Muscle layer of duodenum (tissue), 2 donors: Measurements from ENCODE around the gene VIPR1.

ENCODE experiments used
- H3K27ac ChIP-seq: one replicate; pipeline ENCODE4 v1.7.0; 2013; ENCODE audit warnings: mild to moderate bottlenecking, low read length
- H3K27me3 ChIP-seq: one replicate; pipeline ENCODE4 v1.7.0; 2013; ENCODE audit warnings: low read depth, mild to moderate bottlenecking, control low read depth, low read length
- H3K36me3 ChIP-seq, 2 donors: one replicate each; pipeline ENCODE4 v1.7.0; 2013; ENCODE audit warnings: low read length in 2 of 2, control low read depth in 1 of 2, mild to moderate bottlenecking in 1 of 2; ENCODE audit not compliant: insufficient read depth in 2 of 2, control insufficient read depth in 1 of 2
- H3K4me1 ChIP-seq, 2 donors: one replicate each; pipeline ENCODE4 v1.7.0; 2013; ENCODE audit warnings: low read length in 2 of 2, mild to moderate bottlenecking in 2 of 2, control low read depth in 1 of 2, moderate library complexity in 1 of 2; ENCODE audit not compliant: insufficient read depth in 2 of 2, control insufficient read depth in 1 of 2
- H3K4me3 ChIP-seq, 2 donors: one replicate each; pipeline ENCODE4 v1.7.0; 2013; ENCODE audit warnings: low read length in 2 of 2, low read depth in 1 of 2, mild to moderate bottlenecking in 1 of 2
- H3K9me3 ChIP-seq, 2 donors: one replicate each; pipeline ENCODE4 v1.7.0; 2013; ENCODE audit warnings: low read length in 2 of 2, control low read depth in 1 of 2, mild to moderate bottlenecking in 1 of 2; ENCODE audit not compliant: control insufficient read depth in 1 of 2
- donor health status: healthy.

Gene VIPR1

DNA sequence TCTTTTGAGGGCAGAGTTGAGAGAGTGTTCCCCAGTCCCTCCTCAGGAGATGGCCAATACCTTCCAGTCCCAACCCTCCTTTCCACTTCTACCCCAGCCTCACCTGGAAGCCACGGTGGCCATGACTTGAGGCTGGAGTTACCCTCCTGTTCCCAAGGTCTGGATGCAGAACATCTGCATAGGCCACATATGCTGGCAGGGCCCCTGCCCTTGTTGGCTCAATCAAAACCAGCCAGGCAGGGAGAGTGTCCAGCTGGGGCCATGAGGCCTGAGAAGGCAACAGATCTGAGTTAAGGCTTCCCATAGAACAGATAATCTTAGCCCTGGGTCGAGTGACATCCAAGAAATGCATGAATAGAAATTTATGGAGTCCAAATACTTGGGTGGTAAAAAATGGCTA, 23.6 kb upstream of the VIPR1 start:
- Histone ChIP-seq H3K27me3 (no peaks in the 10 kb centered on the region), H3K4me1 (no peaks in the 10 kb centered on the region), H3K36me3 (no peaks in the 10 kb centered on the region), H3K9me3 (peaks cover 4 to 21% of the 10 kb centered on the region in 2 donors), H3K27ac (no peak overlapping the region), H3K4me3 (no peak overlapping the region)

DNA sequence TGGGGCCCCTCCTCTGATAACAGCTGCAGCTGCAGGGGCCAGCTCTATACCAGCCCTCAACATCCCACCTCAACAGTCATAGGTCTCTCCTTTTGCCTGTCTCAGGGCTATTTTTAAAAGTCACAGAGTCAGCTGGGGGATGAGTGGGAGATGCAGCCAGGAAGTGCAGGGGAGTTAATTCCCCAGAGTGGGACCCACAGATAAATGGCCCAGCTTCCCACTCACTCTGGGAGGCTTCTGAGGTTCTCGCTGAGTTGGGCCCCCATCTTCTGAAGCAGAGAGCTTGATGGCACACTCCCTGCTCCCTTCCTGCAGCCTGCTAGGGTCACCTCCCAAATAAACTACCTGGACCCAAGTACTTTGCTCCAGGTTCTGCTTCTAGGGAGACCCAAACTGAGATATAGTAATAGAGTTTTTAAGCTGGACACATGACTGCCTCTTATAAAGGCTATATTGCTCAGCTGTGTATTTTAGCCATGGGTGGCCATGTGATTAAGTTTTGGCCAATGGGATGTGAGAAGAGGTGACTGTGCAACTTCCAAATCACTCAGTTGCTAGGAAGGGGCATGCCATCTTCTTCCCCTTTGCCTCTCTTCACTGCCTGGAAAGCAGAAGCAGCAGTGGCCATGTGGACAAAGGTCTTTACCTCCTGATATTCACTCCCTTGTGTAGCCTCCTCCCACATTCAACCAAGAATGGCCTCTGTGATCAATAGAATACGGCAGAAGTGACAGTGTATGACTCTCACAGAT, 15.5 kb upstream of the VIPR1 start:
- H3K9me3 ChIP-seq, result peaks cover 0 to under 1% of the 10 kb centered on the region in 2 donors
- no peak overlapping the region for H3K4me3 ChIP-seq
- H3K27me3 ChIP-seq, result no peaks in the 10 kb centered on the region
- H3K27ac ChIP-seq, result no peak overlapping the region
- no peaks in the 10 kb centered on the region for H3K36me3 ChIP-seq
- H3K4me1 ChIP-seq, result peaks cover 0 to 6% of the 10 kb centered on the region in 2 donors

DNA sequence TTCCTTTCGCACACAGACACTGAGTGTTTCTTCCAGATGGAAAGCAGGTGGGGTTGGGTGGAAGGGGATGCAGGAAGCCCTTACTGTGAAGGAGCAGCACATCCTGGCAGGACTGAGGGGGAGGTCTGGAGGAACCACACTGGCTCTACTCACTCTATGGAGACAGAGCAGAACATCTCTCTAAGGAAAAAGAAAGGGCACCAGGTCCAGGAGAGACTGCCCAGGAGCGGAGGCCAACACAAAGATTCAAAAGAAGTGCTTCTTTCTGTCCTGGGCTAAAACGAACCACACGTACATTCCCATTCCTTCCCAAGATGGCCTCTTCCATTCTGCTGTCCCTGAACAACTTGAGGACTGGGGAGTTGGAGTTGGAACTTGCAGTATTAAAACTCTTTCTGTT, 13.8 kb upstream of the VIPR1 start:
- no peak overlapping the region for H3K27ac ChIP-seq
- peaks cover 0 to 6% of the 10 kb centered on the region in 2 donors for H3K4me1 ChIP-seq
- no peaks in the 10 kb centered on the region for H3K36me3 ChIP-seq
- no peak overlapping the region for H3K4me3 ChIP-seq
- H3K27me3 ChIP-seq, result no peaks in the 10 kb centered on the region
- H3K9me3 ChIP-seq, result no peaks in the 10 kb centered on the region

DNA sequence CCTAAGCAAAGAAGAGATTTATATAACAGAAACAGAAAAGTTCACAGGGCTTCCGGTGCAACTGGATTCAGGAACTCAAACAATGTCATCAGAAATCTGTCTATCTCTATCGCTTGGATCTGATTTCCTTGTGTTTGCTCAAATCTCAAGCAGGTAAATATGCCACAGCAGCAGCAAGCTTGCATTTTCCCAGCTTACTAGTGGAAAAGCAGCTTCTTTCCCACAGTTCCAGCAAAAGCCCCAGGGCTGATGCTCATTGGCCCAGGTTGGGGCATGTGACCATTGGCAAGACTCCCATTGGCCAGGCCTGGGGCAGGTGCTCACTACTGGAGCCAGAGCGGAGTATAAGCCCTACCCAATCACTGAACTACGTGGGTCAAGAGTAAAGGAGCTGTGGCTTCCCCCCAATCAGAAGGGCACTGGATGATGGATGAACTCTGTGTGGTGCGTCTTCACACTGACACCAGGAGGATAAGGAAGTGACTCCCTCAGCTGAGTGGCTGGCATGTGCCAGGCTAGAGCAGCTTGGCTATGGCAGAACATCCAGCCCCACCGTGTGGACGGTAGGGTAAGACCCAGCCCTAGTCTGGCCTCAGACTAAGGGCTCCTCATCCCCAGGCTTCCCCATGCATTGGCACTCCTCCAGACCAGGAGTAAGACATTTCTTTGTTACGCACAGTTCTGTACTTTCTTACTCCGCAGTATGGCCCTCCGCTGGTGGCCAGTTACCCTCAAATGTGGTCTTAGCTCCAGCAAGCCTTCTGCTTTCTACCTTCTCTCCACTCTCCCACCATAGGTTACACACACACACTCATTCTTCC, 13.1 kb upstream of the VIPR1 start:
- H3K27me3 ChIP-seq, result no peaks in the 10 kb centered on the region
- H3K36me3 ChIP-seq, result no peaks in the 10 kb centered on the region
- no peaks in the 10 kb centered on the region for H3K9me3 ChIP-seq
- H3K4me1 ChIP-seq, result peaks cover 0 to 6% of the 10 kb centered on the region in 2 donors
- no peak overlapping the region for H3K4me3 ChIP-seq
- peak overlapping the region; percentile 9 for H3K27ac ChIP-seq

DNA sequence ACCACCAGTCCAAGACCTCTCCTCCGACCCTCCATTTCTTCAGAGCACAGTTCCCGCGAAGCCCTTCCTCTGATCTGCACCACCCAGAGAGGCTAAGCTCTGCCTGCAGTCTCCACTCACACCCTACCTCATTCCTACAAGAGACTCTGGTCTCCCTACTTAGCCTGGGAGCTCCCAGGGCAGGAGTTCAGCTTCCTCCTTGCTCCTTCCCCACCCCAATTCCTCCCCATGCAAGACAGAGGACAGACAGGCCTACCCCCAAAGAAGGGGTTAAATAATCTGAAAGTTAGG, 12.6 kb upstream of the VIPR1 start:
- H3K4me3 ChIP-seq, result no peak overlapping the region
- H3K9me3 ChIP-seq, result no peaks in the 10 kb centered on the region
- peak overlapping the region; percentile 9 for H3K27ac ChIP-seq

DNA sequence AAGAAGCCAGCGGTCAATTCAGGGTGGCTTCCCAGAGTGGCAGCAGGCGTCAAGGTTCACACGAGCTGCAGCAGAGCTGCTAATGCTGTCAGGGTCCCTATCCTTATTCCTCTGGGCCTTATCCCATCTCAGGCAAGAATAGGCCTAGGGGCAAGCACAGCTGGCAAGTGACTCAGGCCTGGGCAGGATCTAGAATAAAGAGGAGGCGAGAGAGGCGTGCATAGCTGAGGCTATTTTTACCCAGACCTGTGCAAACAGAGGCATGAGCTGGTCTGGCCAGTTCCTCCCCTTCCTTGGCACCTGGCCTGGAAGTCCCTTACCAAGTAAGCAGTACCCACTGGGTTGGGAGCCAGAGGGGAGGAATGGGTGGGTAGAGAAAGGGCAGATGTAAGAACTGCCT, 12.2 kb upstream of the VIPR1 start:
- H3K4me1 ChIP-seq, result peaks cover 0 to 6% of the 10 kb centered on the region in 2 donors
- H3K4me3 ChIP-seq, result no peak overlapping the region
- no peaks in the 10 kb centered on the region for H3K9me3 ChIP-seq
- no peaks in the 10 kb centered on the region for H3K27me3 ChIP-seq
- peak overlapping the region; percentile 9 for H3K27ac ChIP-seq
- no peaks in the 10 kb centered on the region for H3K36me3 ChIP-seq

More for the DNA sequence above, 12.6 kb upstream of the VIPR1 start:
- no peaks in the 10 kb centered on the region for H3K36me3 ChIP-seq
- no peaks in the 10 kb centered on the region for H3K27me3 ChIP-seq
- H3K4me1 ChIP-seq, result peaks cover 0 to 6% of the 10 kb centered on the region in 2 donors

DNA sequence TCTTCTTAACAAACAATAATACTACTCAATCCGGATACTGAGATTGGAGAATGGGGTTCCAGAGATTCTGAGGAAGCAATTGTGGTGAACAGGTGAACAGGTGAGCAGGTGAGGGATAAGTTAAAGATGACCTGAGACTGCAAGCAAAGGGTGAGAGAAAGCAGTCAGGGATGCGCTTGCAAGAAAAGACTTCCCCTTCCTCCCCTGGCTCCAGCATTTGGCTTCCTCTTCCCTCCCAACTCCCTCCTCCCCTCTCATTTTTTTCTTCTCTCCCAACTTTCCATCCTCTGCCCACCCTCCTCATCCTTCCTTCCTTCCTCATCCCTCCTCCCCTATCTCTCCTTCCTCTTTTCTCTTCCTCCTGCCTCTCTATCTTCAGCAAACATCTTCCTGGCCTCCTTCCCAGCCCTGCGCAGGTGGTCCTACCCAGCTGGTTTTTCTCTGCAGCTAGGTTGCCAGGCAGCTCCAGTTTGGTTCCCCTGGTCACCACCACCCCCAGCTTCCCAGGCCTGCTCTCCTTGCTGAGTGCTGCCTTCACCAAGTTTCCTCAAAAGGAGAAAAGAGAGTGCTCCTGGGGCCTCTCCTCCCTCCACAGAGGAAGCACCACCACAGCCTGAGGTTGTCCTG, 10.4 kb upstream of the VIPR1 start:
- no peaks in the 10 kb centered on the region for H3K9me3 ChIP-seq
- H3K27ac ChIP-seq, result no peak overlapping the region
- H3K36me3 ChIP-seq, result no peaks in the 10 kb centered on the region
- H3K4me3 ChIP-seq, result no peak overlapping the region
- no peaks in the 10 kb centered on the region for H3K27me3 ChIP-seq
- H3K4me1 ChIP-seq, result peaks cover 0 to 6% of the 10 kb centered on the region in 2 donors

DNA sequence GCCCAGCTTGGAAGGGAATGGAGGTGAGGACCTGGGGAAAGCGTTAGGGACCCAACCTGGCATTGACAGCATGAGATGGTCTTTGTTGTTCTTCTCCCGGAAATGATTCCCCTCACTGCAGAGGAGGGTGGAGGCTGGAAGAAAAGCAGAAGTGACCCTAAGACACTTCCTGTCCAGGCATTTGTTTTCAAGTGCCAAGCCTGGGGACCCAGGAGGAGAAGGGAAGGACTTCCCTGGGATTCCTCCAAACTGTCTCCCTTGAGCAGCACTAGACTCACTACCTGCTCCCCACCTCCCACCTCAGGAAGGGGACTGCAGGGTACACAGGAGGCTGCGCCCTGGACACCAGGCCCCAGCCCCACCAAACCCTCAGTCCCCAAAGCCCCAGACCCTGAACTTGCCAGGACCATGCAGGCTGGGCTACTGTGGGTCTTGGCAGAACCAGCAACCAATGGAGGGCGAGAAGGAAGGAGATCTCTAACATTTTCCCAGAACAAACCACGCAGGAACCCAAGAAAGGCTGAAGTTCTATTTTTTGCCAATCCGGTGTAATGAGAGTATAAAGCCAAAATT, 9.8 kb upstream of the VIPR1 start:
- Histone ChIP-seq H3K27me3 (no peaks in the 10 kb centered on the region), H3K4me3 (no peak overlapping the region), H3K9me3 (no peaks in the 10 kb centered on the region), H3K4me1 (peaks cover 0 to 6% of the 10 kb centered on the region in 2 donors), H3K36me3 (no peaks in the 10 kb centered on the region), H3K27ac (no peak overlapping the region)

DNA sequence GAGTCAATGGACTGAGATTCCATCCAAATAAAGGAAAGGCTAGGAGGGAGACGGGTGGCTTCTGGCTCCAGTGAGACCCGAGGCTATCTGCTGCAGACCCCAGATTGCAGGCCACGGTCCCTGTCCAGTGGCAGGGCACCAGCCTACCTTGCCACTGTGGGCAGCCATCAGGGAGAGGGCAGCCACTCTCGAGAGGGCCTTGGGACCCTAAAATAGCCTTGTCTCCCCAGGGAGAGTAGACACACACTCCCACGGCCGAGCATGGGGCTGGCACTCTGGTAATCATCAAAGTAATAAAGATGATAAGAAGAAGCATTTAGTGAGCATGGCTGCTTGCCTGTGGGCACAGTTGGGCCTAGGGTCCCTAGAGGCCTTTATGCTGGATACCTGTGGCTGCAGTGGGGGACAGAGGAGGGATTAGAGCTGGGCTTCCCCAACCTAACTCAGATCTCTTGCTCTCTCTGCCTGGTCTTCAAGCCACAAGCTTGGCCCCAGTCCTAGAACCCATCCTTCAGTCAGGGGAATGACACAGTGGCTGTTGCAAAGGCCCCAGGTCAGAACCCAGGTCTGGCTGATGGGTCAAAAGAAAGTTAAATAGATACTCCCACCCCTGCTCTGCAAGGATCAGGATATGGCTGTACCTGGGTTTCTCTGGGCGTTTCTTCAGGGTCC, 9.2 kb upstream of the VIPR1 start:
- no peaks in the 10 kb centered on the region for H3K27me3 ChIP-seq
- H3K4me1 ChIP-seq, result peaks cover 0 to 6% of the 10 kb centered on the region in 2 donors
- H3K27ac ChIP-seq, result no peak overlapping the region
- H3K4me3 ChIP-seq, result no peak overlapping the region
- H3K36me3 ChIP-seq, result no peaks in the 10 kb centered on the region
- no peaks in the 10 kb centered on the region for H3K9me3 ChIP-seq

DNA sequence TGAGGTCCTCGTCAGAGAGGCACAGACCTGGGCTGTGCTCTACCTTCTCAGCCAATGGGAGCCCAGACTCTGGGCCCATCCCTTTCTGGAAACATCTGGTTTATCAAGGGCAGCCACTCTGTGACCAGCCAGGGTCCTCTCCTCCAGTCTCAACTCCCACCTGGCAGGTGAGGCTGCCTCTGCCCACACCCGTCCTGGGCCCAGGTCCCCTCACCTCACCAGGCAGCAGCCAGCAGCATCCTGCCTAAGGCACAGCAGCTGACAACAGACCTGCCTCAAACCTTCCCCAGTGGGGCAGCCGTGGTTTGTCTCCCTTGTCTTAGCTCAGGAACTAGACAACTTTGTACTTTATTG, 8.7 kb upstream of the VIPR1 start:
- peaks cover 3% of the 10 kb centered on the region for H3K27me3 ChIP-seq
- H3K4me3 ChIP-seq, result no peak overlapping the region
- no peaks in the 10 kb centered on the region for H3K9me3 ChIP-seq
- H3K36me3 ChIP-seq, result no peaks in the 10 kb centered on the region
- no peak overlapping the region for H3K27ac ChIP-seq
- H3K4me1 ChIP-seq, result peaks cover 0 to 6% of the 10 kb centered on the region in 2 donors

DNA sequence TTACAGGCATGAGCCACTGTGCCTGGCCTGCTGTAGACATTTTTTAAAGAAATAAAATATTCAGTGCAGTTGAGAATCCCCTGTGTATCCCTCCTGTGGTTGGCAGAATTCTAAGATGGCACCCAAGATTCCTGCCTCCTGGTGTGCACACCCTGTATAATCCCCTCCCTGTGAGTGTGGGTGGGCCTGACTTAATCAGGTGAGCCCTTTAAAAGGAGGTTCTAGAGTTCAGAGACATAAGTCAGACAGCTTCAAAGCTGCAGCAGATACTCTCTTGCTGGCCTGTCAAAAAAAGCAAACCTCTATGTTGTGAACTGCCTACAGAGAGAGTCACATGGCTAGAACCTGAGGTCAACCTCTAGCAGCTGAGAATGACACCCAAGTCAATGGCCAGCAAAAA, 7.0 kb upstream of the VIPR1 start:
- Histone ChIP-seq H3K4me1 (peaks cover 0 to 4% of the 10 kb centered on the region in 2 donors), H3K36me3 (no peaks in the 10 kb centered on the region), H3K4me3 (no peak overlapping the region), H3K9me3 (no peaks in the 10 kb centered on the region), H3K27me3 (peaks cover 7% of the 10 kb centered on the region), H3K27ac (no peak overlapping the region)
